Mesenchymal stem cell (in vitro differentiated cells and primary cell): ENCODE results near the gene DISC1.

Source experiments
- DNase-seq: peaks from one replicate; pipeline ENCODE4 v3.0.0-alpha.2; 2013
- H2AFZ ChIP-seq: one replicate; pipeline ENCODE4 v1.6.1; 2013; ENCODE audit warnings: low read depth, mild to moderate bottlenecking, control low read depth, inconsistent platforms, low read length, moderate library complexity
- H2AK5ac ChIP-seq: 2 replicates; pipeline ENCODE4 v1.6.1; 2013; ENCODE audit warnings: low read length, moderate library complexity, mild to moderate bottlenecking, inconsistent platforms; ENCODE audit not compliant: severe bottlenecking
- H2BK120ac ChIP-seq: one replicate; pipeline ENCODE4 v1.6.1; 2013; ENCODE audit warnings: low read depth, mild to moderate bottlenecking, inconsistent platforms, low read length, moderate library complexity
- H2BK12ac ChIP-seq, 2 experiments: one replicate each; pipeline ENCODE4 v1.6.1; 2013; ENCODE audit warnings: inconsistent platforms in 2 of 2, low read length in 2 of 2, mild to moderate bottlenecking in 2 of 2, moderate library complexity in 2 of 2, control low read depth in 1 of 2
- H2BK15ac ChIP-seq: one replicate; pipeline ENCODE4 v1.6.1; 2013; ENCODE audit warnings: mild to moderate bottlenecking, low read depth, inconsistent platforms; ENCODE audit not compliant: poor library complexity, severe bottlenecking
- H2BK5ac ChIP-seq: 2 replicates; pipeline ENCODE4 v1.6.1; 2013; ENCODE audit warnings: low read depth, mild to moderate bottlenecking, low read length, control low read depth, inconsistent platforms; ENCODE audit not compliant: poor library complexity, severe bottlenecking
- H3K14ac ChIP-seq, 2 experiments: one replicate each; pipeline ENCODE4 v1.6.1; 2013; ENCODE audit warnings: inconsistent platforms in 2 of 2, low read length in 2 of 2, control low read depth in 1 of 2, mild to moderate bottlenecking in 1 of 2, moderate library complexity in 1 of 2
- H3K18ac ChIP-seq, 2 experiments: one replicate each; pipeline ENCODE4 v1.6.1; 2013; ENCODE audit warnings: inconsistent platforms in 2 of 2, low read length in 2 of 2, control low read depth in 1 of 2, low read depth in 1 of 2, mild to moderate bottlenecking in 1 of 2
- H3K23ac ChIP-seq, 2 experiments: one replicate each; pipeline ENCODE4 v1.6.1; 2013; ENCODE audit warnings: inconsistent platforms in 2 of 2, low read length in 2 of 2, mild to moderate bottlenecking in 2 of 2, moderate library complexity in 2 of 2, control low read depth in 1 of 2
- H3K27ac ChIP-seq: 2 replicates; pipeline ENCODE4 v1.5.1; 2013; ENCODE audit warnings: mild to moderate bottlenecking, moderate library complexity, low read length, control low read depth, inconsistent platforms; ENCODE audit not compliant: poor library complexity, severe bottlenecking
- H3K27me3 ChIP-seq, 2 experiments: 2 replicates each; pipeline versions ENCODE4 v1.6.1 to v1.7.0; 2013; ENCODE audit warnings: low read length in 2 of 2, mild to moderate bottlenecking in 2 of 2, moderate library complexity in 2 of 2, control low read depth in 1 of 2, inconsistent platforms in 1 of 2; ENCODE audit not compliant: control insufficient read depth in 1 of 2, insufficient read depth in 1 of 2
- H3K36me3 ChIP-seq, 2 experiments: 2 replicates each; pipeline versions ENCODE4 v1.6.1 to v1.7.0; 2013; ENCODE audit warnings: low read length in 2 of 2, control low read depth in 1 of 2, inconsistent platforms in 1 of 2, low read depth in 1 of 2, mild to moderate bottlenecking in 1 of 2; ENCODE audit not compliant: insufficient read depth in 2 of 2, control insufficient read depth in 1 of 2
- H3K4ac ChIP-seq, 2 experiments: one replicate each; pipeline ENCODE4 v1.6.1; 2013; ENCODE audit warnings: inconsistent platforms in 2 of 2, low read length in 2 of 2, mild to moderate bottlenecking in 2 of 2, moderate library complexity in 2 of 2, control low read depth in 1 of 2, low read depth in 1 of 2
- H3K4me1 ChIP-seq: 2 replicates; pipeline ENCODE4 v1.6.1; 2013; ENCODE audit warnings: low read depth, low read length, control low read depth; ENCODE audit not compliant: control insufficient read depth, insufficient read depth
- H3K4me2 ChIP-seq: 2 replicates; pipeline ENCODE4 v1.6.1; 2013; ENCODE audit warnings: low read length, mild to moderate bottlenecking, inconsistent platforms; ENCODE audit not compliant: poor library complexity, severe bottlenecking
- H3K4me3 ChIP-seq, 2 experiments: 2 replicates each; pipeline versions ENCODE4 v1.5.1 to v1.7.0; 2013; ENCODE audit warnings: low read length in 2 of 2, mild to moderate bottlenecking in 2 of 2, control low read depth in 1 of 2, low read depth in 1 of 2; ENCODE audit not compliant: insufficient read depth in 1 of 2
- H3K79me1 ChIP-seq: replicated peaks from 2 replicates; pipeline ENCODE4 v1.6.1; 2013; ENCODE audit warnings: mild to moderate bottlenecking, control low read depth, low read length, inconsistent platforms; ENCODE audit not compliant: poor library complexity, severe bottlenecking
- H3K9ac ChIP-seq: 2 replicates; pipeline ENCODE4 v1.7.0; 2013; ENCODE audit warnings: mild to moderate bottlenecking, low read length, moderate library complexity
- H3K9me3 ChIP-seq: 2 replicates; pipeline ENCODE4 v1.7.0; 2013; ENCODE audit warnings: mild to moderate bottlenecking, low read length; ENCODE audit not compliant: control insufficient read depth
- H4K8ac ChIP-seq: one replicate; pipeline ENCODE4 v1.6.1; 2013; ENCODE audit warnings: inconsistent platforms, mild to moderate bottlenecking, low read length, moderate library complexity
- H4K91ac ChIP-seq: one replicate; pipeline ENCODE4 v1.6.1; 2013; ENCODE audit warnings: mild to moderate bottlenecking, low read length, inconsistent platforms
- WGBS: methylation state at CpG from one replicate; pipeline ENCODE4 v1.1.7; 2013; ENCODE audit warnings: mixed read lengths; 5-methylcytosine and 5-hydroxymethylcytosine counted together

DISC1 gene

GRCh38 chr1:231631717-231632116, 5.1 kb downstream of the DISC1 start:
- Histone ChIP-seq H3K4me3 (no peak overlapping the region), H3K18ac (no peak overlapping the region), H4K8ac (no peak overlapping the region), H3K4me2 (no peak overlapping the region), H3K9me3 (no peaks in the 10 kb centered on the region), H3K4me1 (peaks cover 6% of the 10 kb centered on the region), H2AFZ (no peak overlapping the region), H3K79me1 (peaks cover 12% of the 10 kb centered on the region), H4K91ac (no peak overlapping the region), H3K36me3 (no peaks in the 10 kb centered on the region), H2AK5ac (no peak overlapping the region), H2BK15ac (no peak overlapping the region), H2BK12ac (no peak overlapping the region), H3K9ac (no peak overlapping the region), H3K14ac (no peak overlapping the region), H3K27me3 (no peaks in the 10 kb centered on the region), H3K27ac (no peak overlapping the region), H2BK5ac (no peak overlapping the region), H2BK120ac (no peak overlapping the region), H3K4ac (no peak overlapping the region), H3K23ac (no peak overlapping the region)
- WGBS, result no CpG with 5 or more reads among the region's 4 CpGs
- DNase-seq, result no peak

GRCh38 chr1:231632119-231632518, 5.5 kb downstream of the DISC1 start:
- Histone ChIP-seq H2BK5ac (no peak overlapping the region), H3K4me3 (no peak overlapping the region)
- WGBS, result 79% methylated on average over 2 of the region's 3 CpGs

GRCh38 chr1:231634323-231635013, 7.9 kb downstream of the DISC1 start:
- no peaks in the 10 kb centered on the region for H3K36me3 ChIP-seq
- H4K8ac ChIP-seq, result no peak overlapping the region
- H3K18ac ChIP-seq, result peak overlapping the region in 1 of 2 experiments; percentile 28
- no peak overlapping the region for H2BK15ac ChIP-seq
- peaks cover 5% of the 10 kb centered on the region for H3K4me1 ChIP-seq
- H3K4ac ChIP-seq, result no peak overlapping the region
- no peak overlapping the region for H3K4me3 ChIP-seq
- H4K91ac ChIP-seq, result no peak overlapping the region
- H3K9ac ChIP-seq, result no peak overlapping the region
- H3K14ac ChIP-seq, result no peak overlapping the region
- DNase-seq, result no peak
- no peak overlapping the region for H3K23ac ChIP-seq
- peak overlapping the region in 1 of 2 experiments; percentile 20 for H2BK12ac ChIP-seq
- peak overlapping the region; percentile 7 for H2AK5ac ChIP-seq
- no peaks in the 10 kb centered on the region for H3K9me3 ChIP-seq
- H3K27me3 ChIP-seq, result no peaks in the 10 kb centered on the region
- no peak overlapping the region for H2BK5ac ChIP-seq
- H2BK120ac ChIP-seq, result no peak overlapping the region
- H3K79me1 ChIP-seq, result peaks cover 13% of the 10 kb centered on the region
- H2AFZ ChIP-seq, result no peak overlapping the region
- no peak overlapping the region for H3K27ac ChIP-seq
- no peak overlapping the region for H3K4me2 ChIP-seq
- WGBS, result 93% methylated on average over 4 of the region's 6 CpGs

More at GRCh38 chr1:231632119-231632518, 5.5 kb downstream of the DISC1 start:
- H2BK120ac ChIP-seq, result no peak overlapping the region
- no peak overlapping the region for H2AK5ac ChIP-seq
- H3K4ac ChIP-seq, result no peak overlapping the region
- H3K4me1 ChIP-seq, result peaks cover 5% of the 10 kb centered on the region
- no peak overlapping the region for H3K18ac ChIP-seq
- no peak overlapping the region for H3K9ac ChIP-seq
- no peak overlapping the region for H3K4me2 ChIP-seq
- H3K23ac ChIP-seq, result no peak overlapping the region
- H4K91ac ChIP-seq, result no peak overlapping the region
- no peak overlapping the region for H2BK12ac ChIP-seq
- no peak overlapping the region for H4K8ac ChIP-seq
- H2BK15ac ChIP-seq, result no peak overlapping the region
- no peaks in the 10 kb centered on the region for H3K36me3 ChIP-seq
- H2AFZ ChIP-seq, result no peak overlapping the region
- H3K27me3 ChIP-seq, result no peaks in the 10 kb centered on the region
- no peak overlapping the region for H3K14ac ChIP-seq
- peaks cover 10% of the 10 kb centered on the region for H3K79me1 ChIP-seq
- no peaks in the 10 kb centered on the region for H3K9me3 ChIP-seq
- DNase-seq, result no peak
- no peak overlapping the region for H3K27ac ChIP-seq

GRCh38 chr1:231636157-231636556, 9.6 kb downstream of the DISC1 start:
- H3K9me3 ChIP-seq, result no peaks in the 10 kb centered on the region
- no peak overlapping the region for H3K14ac ChIP-seq
- no peak overlapping the region for H3K4me3 ChIP-seq
- peak; percentile 89 for DNase-seq
- peaks cover 0 to 10% of the 10 kb centered on the region in 2 experiments for H3K36me3 ChIP-seq
- H3K4ac ChIP-seq, result no peak overlapping the region
- WGBS, result 0% methylated on average over 2 of the region's 4 CpGs
- H2BK5ac ChIP-seq, result no peak overlapping the region
- H3K23ac ChIP-seq, result no peak overlapping the region
- H3K79me1 ChIP-seq, result peaks cover 25% of the 10 kb centered on the region
- H4K8ac ChIP-seq, result no peak overlapping the region
- H2BK15ac ChIP-seq, result no peak overlapping the region
- H3K9ac ChIP-seq, result no peak overlapping the region
- peak overlapping the region; percentile 78 for H3K27ac ChIP-seq
- no peak overlapping the region for H2AK5ac ChIP-seq
- peak overlapping the region; percentile 37 for H3K4me2 ChIP-seq
- peaks cover 5% of the 10 kb centered on the region for H3K4me1 ChIP-seq
- no peak overlapping the region for H2BK120ac ChIP-seq
- H3K18ac ChIP-seq, result no peak overlapping the region
- no peak overlapping the region for H4K91ac ChIP-seq
- no peak overlapping the region for H2BK12ac ChIP-seq
- no peak overlapping the region for H2AFZ ChIP-seq
- H3K27me3 ChIP-seq, result no peaks in the 10 kb centered on the region
